HCT116 (cell line): ENCODE results near the gene SLF1. TPM values are rescaled to one million over a fixed set of nuclear protein-coding genes. Genes with fewer than 3 reads are reported as not detected.

Experiments used
- ATAC-seq: fragments of 200-7000 bp; cut with Tn5 transposase; 2 replicates; pipeline ENCODE4 v1.9.1; 2020; ENCODE audit warnings: mild to moderate bottlenecking, moderate library complexity
- BruUV-seq: library from RNA; stranded (reverse); fragments of 400-500 nt; replicated peaks from 2 replicates; lab custom pipeline; 2021; lab: Mats Ljungman, UMichigan
- CTCF ChIA-PET: fragments of 300-600 bp; sonication (Branson Sonifier 250); formaldehyde crosslinking; loops from one replicate; lab custom pipeline; 2021; ENCODE audit warnings: antibody characterized with exemption; lab: Charles Lee
- POLR2A ChIA-PET: fragments of 300-600, 350-600 bp; sonication (Branson Sonifier 250); formaldehyde crosslinking; loops from one replicate; lab custom pipeline; 2021; ENCODE audit warnings: antibody characterized with exemption; lab: Charles Lee
- RAD21 ChIA-PET, 2 experiments: fragments of 300-600 bp; sonication (Branson Sonifier 250); formaldehyde crosslinking; loops; one replicate each; lab custom pipeline; 2023; ENCODE audit warnings: low total read pairs in 2 of 2; ENCODE audit not compliant: uncharacterized antibody in 2 of 2, unreplicated experiment in 2 of 2, low non-redundant PET in 1 of 2; lab: Charles Lee
- DNase-seq: peaks from one replicate; pipeline ENCODE4 v3.0.0-alpha.2; 2010; ENCODE audit warnings: low read depth, low spot score
- H2AFZ ChIP-seq: fragments of 200-600 bp; shearing (Covaris generic), sonication (generic); 2 replicates; pipeline ENCODE4 v1.6.1; 2017; ENCODE audit warnings: low read depth, mixed run types, mixed read lengths, antibody characterized with exemption, low read length; ENCODE audit not compliant: poor library complexity, severe bottlenecking
- H3K27ac ChIP-seq: 2 replicates; pipeline ENCODE4 v1.5.1; 2012; ENCODE audit warnings: low read depth, low read length
- H3K27me3 ChIP-seq: fragments of 200-600 bp; sonication (generic); 2 replicates; pipeline ENCODE4 v1.6.1; 2016; ENCODE audit warnings: mixed run types, low read length, mixed read lengths; ENCODE audit not compliant: insufficient read depth
- H3K36me3 ChIP-seq, 2 experiments: fragments of 200-500 bp in 1 of 2; fragments of 200-600 bp in 1 of 2; sonication (Bioruptor generic) in 1 of 2; sonication (generic) in 1 of 2; 2 replicates each; pipeline versions ENCODE4 v1.5.1 to v1.6.1; 2014 to 2016; ENCODE audit warnings: low read length in 2 of 2, inconsistent platforms in 1 of 2, mixed read lengths in 1 of 2, mixed run types in 1 of 2; ENCODE audit not compliant: insufficient read depth in 2 of 2, control insufficient read depth in 1 of 2
- H3K4me1 ChIP-seq, 2 experiments: fragments of 200-600 bp in 1 of 2; sonication (generic) in 1 of 2; 2 replicates each; pipeline versions ENCODE4 v1.5.1 to v1.6.1; 2012 to 2017; ENCODE audit warnings: low read length in 2 of 2, inconsistent platforms in 1 of 2, mild to moderate bottlenecking in 1 of 2, mixed read lengths in 1 of 2, mixed run types in 1 of 2, moderate library complexity in 1 of 2; ENCODE audit not compliant: insufficient read depth in 2 of 2, control insufficient read depth in 1 of 2
- H3K4me2 ChIP-seq: fragments of 200-600 bp; sonication (generic); 2 replicates; pipeline ENCODE4 v1.6.1; 2017; ENCODE audit warnings: mixed run types, low read length, mixed read lengths
- H3K4me3 ChIP-seq, 2 experiments: fragments of 200-600 bp in 1 of 2; sonication (generic) in 1 of 2; replicated peaks in 1 of 2; 2 replicates each; pipeline ENCODE4 v1.5.1; 2011 to 2016; ENCODE audit warnings: low read length in 2 of 2, control low read depth in 1 of 2, low read depth in 1 of 2, mild to moderate bottlenecking in 1 of 2, mixed read lengths in 1 of 2, mixed run types in 1 of 2
- H3K79me2 ChIP-seq: fragments of 200-600 bp; sonication (generic); 2 replicates; pipeline ENCODE4 v1.6.1; 2017; ENCODE audit warnings: mild to moderate bottlenecking, mixed run types, low read length, moderate library complexity, mixed read lengths; ENCODE audit not compliant: insufficient read depth
- H3K9ac ChIP-seq: fragments of 200-600 bp; sonication (generic); 2 replicates; pipeline ENCODE4 v1.6.1; 2016; ENCODE audit warnings: low read length, mixed read lengths
- H3K9me2 ChIP-seq: fragments of 200-600 bp; sonication (generic), shearing (Covaris generic); 2 replicates; pipeline ENCODE4 v1.6.1; 2017; ENCODE audit warnings: mixed run types, mild to moderate bottlenecking, moderate library complexity; ENCODE audit not compliant: insufficient read depth
- H3K9me3 ChIP-seq, 2 experiments: fragments of 200-500 bp in 1 of 2; fragments of 200-600 bp in 1 of 2; sonication (Bioruptor generic) in 1 of 2; sonication (generic) in 1 of 2; 2 replicates each; pipeline ENCODE4 v1.6.1; 2014 to 2017; ENCODE audit warnings: low read length in 2 of 2, mixed read lengths in 2 of 2, inconsistent platforms in 1 of 2, low read depth in 1 of 2, mild to moderate bottlenecking in 1 of 2, mixed run types in 1 of 2, moderate library complexity in 1 of 2; ENCODE audit not compliant: control insufficient read depth in 1 of 2, insufficient read depth in 1 of 2
- H4K20me1 ChIP-seq: fragments of 200-600 bp; sonication (generic), shearing (Covaris generic); 2 replicates; pipeline ENCODE4 v1.6.1; 2017; ENCODE audit warnings: mixed run types, mild to moderate bottlenecking, moderate library complexity; ENCODE audit not compliant: insufficient read depth
- ATF3 ChIP-seq: IDR thresholded peaks from 2 replicates; pipeline ENCODE4 v1.6.1; 2012
- CBX3 ChIP-seq: IDR thresholded peaks from 2 replicates; pipeline ENCODE4 v1.6.1; 2012; ENCODE audit warnings: low read depth
- CEBPB ChIP-seq: IDR thresholded peaks from 2 replicates; pipeline ENCODE4 v1.6.1; 2012; ENCODE audit warnings: low read depth
- CTCF ChIP-seq, 3 experiments: fragments of 200-600 bp in 1 of 3; sonication (generic) in 1 of 3; IDR thresholded peaks in 2 of 3; conservative IDR thresholded peaks in 1 of 3; 2 replicates each; pipeline ENCODE4 v1.5.1; 2012 to 2017; ENCODE audit warnings: low read depth in 2 of 3, low read length in 2 of 3, antibody characterized with exemption in 1 of 3, borderline replicate concordance in 1 of 3, control low read depth in 1 of 3, mild to moderate bottlenecking in 1 of 3, mixed read lengths in 1 of 3, mixed run types in 1 of 3, moderate library complexity in 1 of 3; ENCODE audit not compliant: insufficient read depth in 1 of 3
- EGR1 ChIP-seq: IDR thresholded peaks from 2 replicates; pipeline ENCODE4 v1.6.1; 2012; ENCODE audit warnings: low read depth
- EZH2phosphoT487 ChIP-seq: fragments of 200-600 bp; IDR thresholded peaks from 2 replicates; pipeline ENCODE4 v1.6.1; 2018; ENCODE audit warnings: antibody characterized with exemption, borderline replicate concordance
- FOSL1 ChIP-seq: IDR thresholded peaks from 2 replicates; pipeline ENCODE4 v1.6.1; 2012; ENCODE audit warnings: low read depth
- MAX ChIP-seq: IDR thresholded peaks from 2 replicates; pipeline ENCODE4 v1.6.1; 2012
- POLR2A ChIP-seq: IDR thresholded peaks from 2 replicates; pipeline ENCODE4 v1.7.0; 2011; ENCODE audit warnings: borderline replicate concordance; ENCODE audit not compliant: insufficient read depth, insufficient read length; ENCODE audit errors: extremely low read depth
- POLR2AphosphoS5 ChIP-seq: IDR thresholded peaks from 2 replicates; pipeline ENCODE4 v1.6.1; 2011; ENCODE audit warnings: mild to moderate bottlenecking, low read depth, low read length, moderate library complexity
- RAD21 ChIP-seq: IDR thresholded peaks from 2 replicates; pipeline ENCODE4 v1.6.1; 2012; ENCODE audit warnings: low read depth, mild to moderate bottlenecking
- REST ChIP-seq: IDR thresholded peaks from 2 replicates; pipeline ENCODE4 v1.6.1; 2012; ENCODE audit warnings: low read depth
- SRF ChIP-seq: IDR thresholded peaks from 2 replicates; pipeline ENCODE4 v1.6.1; 2012; ENCODE audit warnings: low read depth
- YY1 ChIP-seq: IDR thresholded peaks from 2 replicates; pipeline ENCODE4 v1.6.1; 2011; ENCODE audit warnings: low read length, low read depth, moderate library complexity, mild to moderate bottlenecking; ENCODE audit not compliant: insufficient replicate concordance; ENCODE audit errors: extremely low read depth
- intact Hi-C: fragments of 100-400 bp; cut with micrococcal nuclease; formaldehyde crosslinking; loops from 2 replicates; pipeline ENCODE4 v1.10.0; 2022
- total RNA-seq: library from RNA; stranded (reverse); gene quantifications from one replicate; pipeline ENCODE4 v1.2.1, GENCODE V29; 2021; ENCODE audit not compliant: unreplicated experiment

SLF1 gene
- total RNA-seq, 1 experiment from 2014 or later, result 10.4 TPM

GRCh38 chr5:94575196-94575595 lies 43.3 kb upstream of the SLF1 start:
- Histone ChIP-seq H3K27me3 (no peaks in the 10 kb centered on the region), H4K20me1 (no peaks in the 10 kb centered on the region), H3K4me2 (no peak overlapping the region), H3K4me3 (no peak overlapping the region), H2AFZ (no peak overlapping the region), H3K9me3 (no peaks in the 10 kb centered on the region), H3K9me2 (no peaks in the 10 kb centered on the region), H3K4me1 (no peaks in the 10 kb centered on the region), H3K79me2 (no peaks in the 10 kb centered on the region), H3K27ac (no peak overlapping the region), H3K36me3 (no peaks in the 10 kb centered on the region)
- no TSS peak for BruUV-seq
- ChIA-PET CTCF (no interaction called here), RAD21 (no interaction called here), POLR2A (no interaction called here)
- no peak for DNase-seq
- intact Hi-C loops, result no loop called here
- no peak for ATAC-seq
- TF ChIP-seq CTCF (IDR thresholded peaks at IDR 0.05 in 2 of 3, conservative IDR thresholded peaks at IDR 0.05 in 1 of 3; ENCODE audit: borderline replicate concordance in 1 of 3, insufficient read depth in 1 of 3, low read depth in 2 of 3, low read length in 2 of 3) (no peak), REST (no peak), SRF (no peak), EGR1 (no peak), RAD21 (no peak), MAX (no peak), EZH2phosphoT487 (no peak), CBX3 (no peak), CEBPB (no peak), ATF3 (no peak), FOSL1 (no peak), YY1 (no peak), POLR2AphosphoS5 (no peak), POLR2A (no peak)
- TF ChIP-seq, all 23 proteins: peak for 0
- H3K9ac ChIP-seq, result no peak overlapping the region
